Measurements from ENCODE around the gene POLQ.
A peak's percentile ranks its signal among the peaks of the same experiment; 100 is the strongest.
"Not testable (repeated sequence)": the region's sequence is repeated elsewhere in the genome, so short reads cannot be mapped to it uniquely, and the experiment has no call there.

The POLQ gene

GRCh38 chr3:121545574-121546455 lies at the start of gene POLQ:
Gene POLQ (minus strand): TSS chr3:121545988. CDS start chr3:121545877, 111 bp downstream.
- DNase-seq = peak; percentile 97

GRCh38 chr3:121594850-121595249 lies 49.1 kb upstream of the POLQ start:
- DNase-seq = no peak

GRCh38 chr3:121593806-121594205 lies 48.0 kb upstream of the POLQ start:
- DNase-seq = not testable (repeated sequence)

GRCh38 chr3:121592856-121593702 lies 47.3 kb upstream of the POLQ start, which contains the start of gene FBXO40:
Gene FBXO40 (plus strand): TSS chr3:121593379. CDS start chr3:121620576, 27,197 bp downstream.
- no peak for DNase-seq

DNA sequence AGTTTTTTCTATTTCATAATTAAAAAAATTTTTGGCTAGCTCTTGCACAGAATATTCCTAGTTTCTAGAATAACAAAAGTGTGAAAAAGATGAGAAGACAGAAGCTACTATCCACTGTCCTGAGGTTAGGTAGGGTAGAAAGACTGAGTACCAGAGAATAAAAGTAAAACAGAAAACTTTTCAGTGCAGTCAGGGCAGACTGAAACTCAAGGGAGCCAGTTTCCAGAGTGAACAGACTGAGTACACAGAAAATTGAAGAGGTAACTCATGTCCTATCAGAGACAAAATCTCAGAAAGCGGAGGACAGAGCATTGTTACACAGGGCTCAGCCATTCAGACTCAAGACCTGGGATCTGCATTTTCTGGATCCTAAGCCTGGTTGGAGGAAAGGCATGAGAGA lies 38.6 kb upstream of the POLQ start:
- no peak for DNase-seq

DNA sequence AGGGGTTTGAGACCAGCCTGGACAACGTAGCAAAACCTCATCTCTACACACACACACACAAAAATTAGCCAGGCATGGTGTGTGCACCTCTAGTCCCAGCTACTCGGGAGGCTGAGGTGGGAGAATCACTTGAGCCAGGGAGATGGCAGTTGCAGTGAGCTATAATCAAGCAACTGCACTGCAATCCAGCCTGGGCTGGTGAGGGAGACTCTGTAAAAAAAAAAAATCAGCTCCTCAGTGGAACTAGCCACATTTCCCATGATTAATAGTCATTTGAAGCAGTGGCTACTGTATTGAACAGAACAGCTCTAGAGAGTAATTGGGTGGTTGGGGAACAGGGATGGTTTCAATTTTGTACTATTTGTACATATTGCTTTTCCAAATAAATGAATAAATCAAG lies 35.9 kb upstream of the POLQ start:
- DNase-seq = no peak

- no peak for DNase-seq
Measured at GRCh38 chr3:121574449-121574848, 28.7 kb upstream of the POLQ start.

DNA sequence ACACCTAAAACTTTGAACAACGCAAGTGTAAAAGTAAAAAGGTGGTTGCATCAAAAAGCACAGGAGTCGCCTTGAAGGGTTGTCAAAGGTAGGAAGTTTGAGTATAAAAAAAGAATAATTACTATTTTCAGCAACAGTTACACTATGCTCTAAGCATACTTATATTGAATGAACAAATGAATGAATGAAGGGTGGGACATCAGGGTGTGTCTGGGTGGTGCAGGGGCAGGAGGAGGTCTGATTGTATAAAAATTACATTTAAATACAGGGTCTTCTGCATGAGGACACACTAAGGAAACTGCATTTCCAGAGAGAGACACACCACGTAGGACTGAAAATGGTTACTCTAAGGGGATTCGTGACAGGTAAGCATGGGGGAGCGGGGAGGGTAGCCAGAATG lies 21.9 kb upstream of the POLQ start, which contains the start of gene ARGFX:
ARGFX (plus strand) TSS at position 301 of the 400 bp plus-strand sequence. CDS start 2,765 bp downstream, outside the sequence.
- DNase-seq = no peak

DNA sequence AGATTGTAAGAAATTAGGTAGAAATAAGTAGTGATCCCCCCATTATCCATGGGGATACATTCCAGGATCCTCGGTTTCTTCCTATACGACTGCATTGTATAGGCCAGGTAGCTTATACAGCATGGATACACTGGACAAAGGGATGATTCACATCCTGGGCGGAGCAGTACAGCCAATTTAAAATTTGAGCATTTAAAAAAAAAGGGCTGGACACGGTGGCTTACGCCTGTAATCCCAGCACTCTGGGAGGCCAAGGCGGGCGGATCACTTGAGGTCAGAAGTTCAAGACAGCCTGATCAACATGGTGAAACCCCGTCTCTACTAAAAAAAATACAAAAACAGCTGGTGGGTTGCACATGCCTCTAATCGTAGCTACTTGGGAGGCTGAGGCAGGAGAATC lies 21.0 kb upstream of the POLQ start:
- no peak for DNase-seq

DNA sequence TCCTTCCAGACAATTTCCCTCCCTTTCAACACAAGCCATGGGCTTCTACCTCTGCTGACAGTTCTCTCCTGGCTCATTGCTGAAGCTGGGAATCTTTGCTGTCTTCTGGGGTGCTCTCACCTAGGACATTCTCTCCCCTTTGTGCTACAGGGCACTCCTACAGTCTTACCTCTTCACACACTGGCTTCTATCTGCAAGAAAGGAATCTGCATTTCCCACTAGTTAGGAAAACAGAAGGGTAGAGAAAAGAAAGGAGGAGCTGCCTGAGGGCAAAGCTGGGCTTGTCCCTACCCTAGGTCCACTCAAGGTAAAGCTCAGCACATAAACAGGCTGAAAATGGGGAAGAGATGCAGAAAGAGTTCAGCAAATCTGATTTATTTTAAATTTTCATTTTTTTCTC lies 16.4 kb upstream of the POLQ start:
- no peak for DNase-seq

DNA sequence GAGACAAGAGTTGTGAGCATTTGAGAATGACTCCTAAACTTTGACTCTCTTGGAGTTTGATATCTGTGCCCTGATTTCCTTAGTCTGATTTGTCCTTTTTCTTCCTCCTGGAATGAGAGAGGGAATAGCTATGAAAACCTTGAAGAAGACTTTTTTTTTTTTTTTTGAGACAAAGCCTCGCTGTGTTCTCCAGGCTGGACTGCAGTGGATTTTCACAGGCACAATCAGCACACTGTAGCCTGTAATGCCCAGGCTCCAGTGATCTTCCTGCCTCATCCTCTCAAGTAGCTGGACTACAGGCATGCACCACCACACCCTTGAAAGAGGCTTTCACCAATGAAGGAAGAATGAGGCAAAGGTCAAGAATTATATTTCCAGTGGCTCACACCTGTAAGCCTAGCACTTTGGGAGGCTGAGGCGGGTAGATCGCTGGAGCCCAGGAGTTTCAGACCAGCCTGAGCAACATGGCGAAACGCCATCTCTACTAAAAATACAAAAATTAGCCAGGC lies 11.7 kb upstream of the POLQ start:
- DNase-seq = no peak

- DNase-seq = no peak
Measured at GRCh38 chr3:121552797-121553196, 7.0 kb upstream of the POLQ start.

DNA sequence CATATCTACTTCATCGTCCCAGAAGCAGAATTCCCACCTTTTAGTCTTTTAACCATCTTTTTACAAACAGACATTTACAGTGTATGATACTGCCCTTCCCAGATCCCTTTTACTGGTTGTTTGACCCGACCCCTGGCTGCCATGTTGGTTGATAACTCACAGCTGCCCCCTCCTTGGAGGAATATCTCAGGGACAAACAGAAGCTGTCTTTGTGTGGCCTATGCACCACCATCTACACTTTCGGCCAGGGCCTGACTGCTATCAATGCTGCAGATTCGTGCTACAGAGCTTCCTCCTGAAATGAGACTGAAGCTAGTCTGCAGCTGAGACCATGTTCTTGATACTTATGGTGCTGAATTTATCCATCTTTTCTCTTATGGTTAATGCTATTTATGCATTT lies 6.6 kb upstream of the POLQ start:
- no peak for DNase-seq

DNA sequence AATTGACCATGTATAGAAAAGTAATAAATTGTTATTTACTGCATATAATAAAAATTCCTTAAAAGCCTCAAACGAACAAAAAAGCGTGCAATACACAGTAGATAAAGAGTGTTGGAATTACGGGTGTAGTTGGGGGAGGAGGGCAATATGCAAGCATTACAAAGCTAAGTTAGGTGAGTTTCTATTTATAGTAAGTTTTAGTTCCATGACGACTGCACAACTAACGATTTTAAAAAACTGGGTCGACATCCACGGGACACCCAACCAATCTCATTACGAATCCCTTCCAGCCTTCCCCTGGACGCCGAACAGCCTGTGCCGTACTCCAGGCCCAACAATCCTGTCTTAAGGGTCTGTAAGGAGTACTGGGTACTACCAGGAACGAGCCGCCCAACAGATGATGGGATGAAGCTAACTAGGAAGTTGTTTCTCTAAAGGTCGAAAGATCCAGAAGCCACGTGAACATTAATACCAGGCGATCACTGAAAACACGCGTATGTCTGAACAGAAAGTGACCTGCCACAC lies 677 bp downstream of the POLQ start:
- DNase-seq = no peak

DNA sequence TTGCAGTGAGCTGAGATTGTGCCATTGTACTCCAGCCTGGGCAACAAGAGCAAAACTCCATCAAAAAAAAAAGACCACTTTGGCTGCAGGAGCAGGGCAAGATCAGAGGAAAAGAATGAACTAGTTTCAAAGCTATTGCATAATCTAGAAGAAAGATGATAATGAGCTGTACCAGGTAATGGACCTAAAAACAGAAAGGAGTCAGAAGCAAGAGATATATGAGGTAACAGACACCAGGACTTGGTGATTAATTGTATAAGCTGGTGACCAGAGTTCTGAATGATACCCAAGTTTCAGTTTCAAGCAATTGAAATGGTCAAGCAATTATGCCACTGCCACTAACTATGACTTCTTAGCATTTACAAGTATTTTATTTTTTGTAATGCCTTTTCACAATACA lies 2.9 kb downstream of the POLQ start:
- DNase-seq = no peak

DNA sequence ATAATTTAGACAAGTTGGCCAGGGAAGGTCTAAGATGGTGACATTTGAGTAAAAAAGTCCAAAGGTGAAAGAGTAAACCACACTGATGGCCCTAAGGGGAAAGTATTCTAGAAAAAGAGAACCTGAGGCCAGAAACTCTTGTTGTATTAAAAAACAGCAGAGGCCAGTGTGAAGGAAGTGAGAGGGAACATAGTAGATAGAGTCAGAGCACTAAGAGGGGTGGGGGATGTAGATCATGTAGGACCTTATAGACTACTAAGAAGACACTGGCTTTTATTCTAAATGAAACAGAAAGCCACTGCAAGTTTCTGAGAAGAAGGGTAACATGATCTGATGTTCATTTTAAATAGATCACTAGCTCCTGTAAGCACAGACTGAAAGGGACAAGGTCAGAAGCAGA lies 14.5 kb downstream of the POLQ start:
- no peak for DNase-seq

DNA sequence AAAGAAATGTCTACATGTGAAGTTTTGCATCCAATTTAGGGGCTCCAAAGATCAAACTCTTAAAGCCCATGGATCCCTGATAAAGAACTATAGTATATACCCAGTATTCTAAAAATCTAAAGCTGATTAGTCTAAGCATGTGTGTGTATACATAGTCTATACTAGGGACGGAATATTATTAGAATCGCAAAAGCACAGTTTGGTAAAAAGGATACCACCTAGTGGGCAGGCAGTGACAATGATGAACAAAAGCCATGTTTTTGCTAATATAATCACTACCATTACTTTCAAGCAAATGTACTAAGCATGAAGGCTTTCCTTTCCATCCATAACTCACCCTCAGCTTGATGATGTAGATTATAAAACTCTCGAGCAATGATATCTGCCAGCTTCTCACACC lies 16.5 kb downstream of the POLQ start:
- no peak for DNase-seq

GRCh38 chr3:121520510-121520909 lies 25.3 kb downstream of the POLQ start:
- DNase-seq = no peak

GRCh38 chr3:121517953-121518655 lies 27.7 kb downstream of the POLQ start:
- DNase-seq = peak; percentile 11

GRCh38 chr3:121515862-121516261 lies 29.9 kb downstream of the POLQ start:
- no peak for DNase-seq

GRCh38 chr3:121515313-121515712 lies 30.5 kb downstream of the POLQ start:
- no peak for DNase-seq

DNA sequence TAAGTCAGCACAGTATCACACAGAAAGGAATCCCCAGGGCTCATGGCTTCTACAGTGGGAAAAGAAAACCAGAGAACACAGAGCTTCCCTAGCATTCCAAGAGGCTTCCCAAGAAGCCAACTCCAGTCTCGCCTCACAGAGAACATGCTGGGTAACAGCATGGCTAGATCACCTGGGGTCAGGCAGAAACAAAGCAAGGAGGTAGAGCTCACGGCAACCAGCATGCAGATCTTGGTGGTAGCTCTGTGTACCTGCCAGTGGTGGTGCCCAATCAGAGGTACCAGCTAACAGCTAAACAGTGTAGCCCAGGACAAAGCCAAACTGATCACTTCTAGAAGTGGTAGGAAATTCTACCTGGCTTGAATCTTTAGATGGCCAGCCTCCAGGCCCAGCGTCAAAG lies 31.3 kb downstream of the POLQ start:
- no peak for DNase-seq

DNA sequence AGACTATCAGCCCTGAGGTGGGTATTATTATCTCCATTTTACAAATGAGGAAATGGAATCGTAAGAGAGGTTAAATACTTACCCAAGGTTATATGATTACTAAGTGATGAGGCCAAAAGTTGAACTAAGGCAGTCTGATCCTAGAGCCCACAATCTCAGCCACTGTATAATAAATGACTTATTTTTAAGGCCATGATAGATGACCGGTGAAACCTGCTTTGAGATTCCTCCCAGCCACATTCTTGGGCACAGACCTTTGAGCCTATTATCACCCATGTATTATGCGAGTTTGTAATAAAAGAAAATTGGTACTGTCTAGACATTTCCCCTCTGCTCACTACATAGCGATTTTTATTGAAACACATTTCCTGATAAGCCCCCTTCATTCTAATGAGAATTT lies 37.4 kb downstream of the POLQ start:
- no peak for DNase-seq
